ENCODE results near the gene ST3GAL4.

- TF ChIP-seq CTCF (IDR thresholded peaks at IDR 0.05), result no peak
- no peak for TF ChIP-seq POLR2A (IDR thresholded peaks at IDR 0.05)
Measured at GRCh38 chr11:126450806-126451205, 95.3 kb downstream of the ST3GAL4 start.

Data from testis (tissue), 2 donors.